Panc1 (cell line): Measurements from ENCODE around the gene CYTH3. TPM values are rescaled to one million over a fixed set of nuclear protein-coding genes. Genes with fewer than 3 reads are reported as not detected.

Experiments
- ATAC-seq: fragments of 200-7000 bp; cut with Tn5 transposase; 2 replicates; pipeline ENCODE4 v1.9.1; 2020; ENCODE audit warnings: mild to moderate bottlenecking, moderate library complexity
- BruUV-seq: library from RNA; stranded (reverse); fragments of 400-500 nt; replicated peaks from 2 replicates; lab custom pipeline; 2021; lab: Mats Ljungman, UMichigan
- CTCF ChIA-PET: fragments of 300-600 bp; sonication (Branson Sonifier 250); formaldehyde crosslinking; loops from one replicate; lab custom pipeline; 2022; ENCODE audit warnings: antibody characterized with exemption; lab: Charles Lee
- POLR2A ChIA-PET: fragments of 300-600 bp; sonication (Branson Sonifier 250); formaldehyde crosslinking; loops from one replicate; lab custom pipeline; 2022; ENCODE audit warnings: antibody characterized with exemption; lab: Charles Lee
- DNase-seq: peaks from one replicate; pipeline ENCODE4 v3.0.0-alpha.2; 2010; ENCODE audit warnings: low read depth, low spot score
- H3K27ac ChIP-seq: 2 replicates; pipeline ENCODE4 v1.5.1; 2011; ENCODE audit warnings: mild to moderate bottlenecking, low read length, inconsistent platforms
- H3K27me3 ChIP-seq: fragments of 200-500 bp; sonication (Bioruptor generic); 2 replicates; pipeline ENCODE4 v1.6.0; 2014; ENCODE audit warnings: low read length, inconsistent platforms; ENCODE audit not compliant: control insufficient read depth, insufficient read depth
- H3K36me3 ChIP-seq: fragments of 200-500 bp; sonication (Bioruptor generic); 2 replicates; pipeline ENCODE4 v1.5.1; 2014; ENCODE audit warnings: inconsistent platforms, mild to moderate bottlenecking, low read length, moderate library complexity; ENCODE audit not compliant: control insufficient read depth, insufficient read depth
- H3K4me1 ChIP-seq: 2 replicates; pipeline ENCODE4 v1.5.1; 2011; ENCODE audit warnings: inconsistent platforms, mild to moderate bottlenecking, low read length, moderate library complexity; ENCODE audit not compliant: control insufficient read depth, insufficient read depth
- H3K4me3 ChIP-seq, 2 experiments: 2 replicates each; pipeline ENCODE4 v1.5.1; 2011 to 2012; ENCODE audit warnings: low read depth in 2 of 2, low read length in 2 of 2, mild to moderate bottlenecking in 2 of 2, inconsistent platforms in 1 of 2, moderate library complexity in 1 of 2
- H3K9me3 ChIP-seq: fragments of 200-500 bp; sonication (Bioruptor generic); 2 replicates; pipeline ENCODE4 v1.5.1; 2014; ENCODE audit warnings: low read depth, mild to moderate bottlenecking, inconsistent platforms, low read length, moderate library complexity; ENCODE audit not compliant: control insufficient read depth, insufficient read depth
- CTCF ChIP-seq: fragments of 450-650 bp; IDR thresholded peaks from 2 replicates; pipeline ENCODE4 v1.5.1; 2017; ENCODE audit warnings: mild to moderate bottlenecking
- POLR2AphosphoS5 ChIP-seq: IDR thresholded peaks from 2 replicates; pipeline ENCODE4 v1.6.1; 2012; ENCODE audit warnings: mild to moderate bottlenecking, low read depth, low read length, moderate library complexity
- REST ChIP-seq, 2 experiments: IDR thresholded peaks; 2 replicates each; pipeline ENCODE4 v1.6.1; 2011 to 2012; ENCODE audit warnings: low read depth in 2 of 2, control low read depth in 1 of 2, low read length in 1 of 2, mild to moderate bottlenecking in 1 of 2, moderate library complexity in 1 of 2; ENCODE audit not compliant: insufficient read depth in 1 of 2
- SIN3A ChIP-seq: IDR thresholded peaks from 2 replicates; pipeline ENCODE4 v1.6.1; 2012; ENCODE audit warnings: low read depth, mild to moderate bottlenecking, low read length, moderate library complexity, borderline replicate concordance; ENCODE audit not compliant: insufficient read depth
- TCF7L2 ChIP-seq: IDR thresholded peaks from 2 replicates; pipeline ENCODE4 v1.6.1; 2011; ENCODE audit warnings: mild to moderate bottlenecking, low read depth, low read length, inconsistent platforms
- in situ Hi-C: cut with HindIII; loops from 2 replicates; pipeline ENCODE4 v1.10.0; 2016; ENCODE audit warnings: low sequenced_read_pairs, low pct_unique_long_range_greater_than_20kb
- intact Hi-C: fragments of 100-400 bp; cut with micrococcal nuclease; formaldehyde crosslinking; loops from one replicate; pipeline ENCODE4 v1.10.0; 2022; ENCODE audit not compliant: unreplicated experiment
- total RNA-seq: library from RNA; stranded (reverse); gene quantifications from one replicate; pipeline ENCODE4 v1.2.1, GENCODE V29; 2021; ENCODE audit not compliant: unreplicated experiment

CYTH3 gene
- total RNA-seq, 1 experiment from 2014 or later, result 35.5 TPM

- BruUV-seq, result no TSS peak
- Histone ChIP-seq H3K9me3 (no peaks in the 10 kb centered on the region; the same call in 1 of the 2 replicates), H3K36me3 (peaks cover 7% of the 10 kb centered on the region), H3K27ac (no peak overlapping the region), H3K4me1 (no peaks in the 10 kb centered on the region), H3K27me3 (no peaks in the 10 kb centered on the region), H3K4me3 (no peak overlapping the region)
- POLR2A ChIA-PET, result interaction anchor here (0.6 to 0.7 kb wide), 2 partner anchors 32 to 223 kb away, joined by 3 read pairs; no protein-coding TSS in a partner anchor
- DNase-seq (no peak), ATAC-seq (no peak)
- intact Hi-C loops (no loop called here), in situ Hi-C loops (no loop called here)
- TF ChIP-seq SIN3A (no peak), TCF7L2 (no peak), REST (IDR thresholded peaks at IDR 0.05; ENCODE audit: insufficient read depth in 1 of 2, low read depth in 2 of 2, low read length in 1 of 2) (no peak), CTCF (no peak), POLR2AphosphoS5 (no peak)
- CTCF ChIA-PET, result no interaction called here
Observed at GRCh38 chr7:6121141-6121540, 151.3 kb downstream of the CYTH3 start.

- POLR2A ChIA-PET, result no interaction called here
- TF ChIP-seq TCF7L2, result no peak
- no peak for TF ChIP-seq SIN3A
- TF ChIP-seq POLR2AphosphoS5, result no peak
- TF ChIP-seq REST (IDR thresholded peaks at IDR 0.05; ENCODE audit: insufficient read depth in 1 of 2, low read depth in 2 of 2, low read length in 1 of 2), result no peak
- TF ChIP-seq CTCF, result no peak
- CTCF ChIA-PET, result no interaction called here
- peaks cover 17% of the 10 kb centered on the region for H3K36me3 ChIP-seq
- no peaks in the 10 kb centered on the region for H3K4me1 ChIP-seq
- no peaks in the 10 kb centered on the region; the same call in 1 of the 2 replicates for H3K9me3 ChIP-seq
- no peaks in the 10 kb centered on the region for H3K27me3 ChIP-seq
- DNase-seq (no peak), ATAC-seq (no peak)
- no peak overlapping the region for H3K27ac ChIP-seq
- no TSS peak for BruUV-seq
- intact Hi-C loops (no loop called here), in situ Hi-C loops (loop anchor here (5.0 kb wide), 1 partner anchor 90 kb away; no protein-coding TSS in a partner anchor)
- no peak overlapping the region for H3K4me3 ChIP-seq
Observed at GRCh38 chr7:6117533-6117932, 154.9 kb downstream of the CYTH3 start.
